ACC112 (cell line): ENCODE results near the gene LRRC74B.
"Not testable (repeated sequence)": the region's sequence is repeated elsewhere in the genome, so short reads cannot be mapped to it uniquely, and the experiment has no call there.

Experiments used
- H2AFZ ChIP-seq: fragments of 200-600 bp; sonication (generic); one replicate; pipeline ENCODE4 v1.6.0; 2017; ENCODE audit warnings: antibody characterized with exemption, low read length; ENCODE audit not compliant: unreplicated experiment
- H3K27ac ChIP-seq: fragments of 200-600 bp; sonication (generic); 2 replicates; pipeline ENCODE4 v1.5.1; 2014; ENCODE audit warnings: low read depth, mild to moderate bottlenecking, antibody characterized with exemption, low read length, moderate library complexity
- H3K27me3 ChIP-seq: fragments of 200-600 bp; sonication (generic); 2 replicates; pipeline ENCODE4 v1.6.1; 2014; ENCODE audit warnings: mild to moderate bottlenecking, antibody characterized with exemption, low read length, moderate library complexity, mixed read lengths; ENCODE audit not compliant: insufficient read depth
- H3K36me3 ChIP-seq: fragments of 200-600 bp; sonication (generic); 2 replicates; pipeline ENCODE4 v1.6.1; 2016; ENCODE audit warnings: mild to moderate bottlenecking, antibody characterized with exemption, low read length, moderate library complexity, mixed read lengths; ENCODE audit not compliant: insufficient read depth
- H3K4me1 ChIP-seq: fragments of 200-600 bp; sonication (generic); one replicate; pipeline ENCODE4 v1.6.1; 2016; ENCODE audit warnings: low read length, mixed read lengths; ENCODE audit not compliant: insufficient read depth, unreplicated experiment, control insufficient read depth
- H3K4me3 ChIP-seq: fragments of 200-600 bp; sonication (generic); 2 replicates; pipeline ENCODE4 v1.5.1; 2014; ENCODE audit warnings: mild to moderate bottlenecking, low read depth, low read length
- H3K79me2 ChIP-seq: fragments of 200-600 bp; sonication (generic); one replicate; pipeline ENCODE4 v1.6.0; 2016; ENCODE audit warnings: low read length; ENCODE audit not compliant: control insufficient read depth, unreplicated experiment, insufficient read depth

Gene LRRC74B

DNA sequence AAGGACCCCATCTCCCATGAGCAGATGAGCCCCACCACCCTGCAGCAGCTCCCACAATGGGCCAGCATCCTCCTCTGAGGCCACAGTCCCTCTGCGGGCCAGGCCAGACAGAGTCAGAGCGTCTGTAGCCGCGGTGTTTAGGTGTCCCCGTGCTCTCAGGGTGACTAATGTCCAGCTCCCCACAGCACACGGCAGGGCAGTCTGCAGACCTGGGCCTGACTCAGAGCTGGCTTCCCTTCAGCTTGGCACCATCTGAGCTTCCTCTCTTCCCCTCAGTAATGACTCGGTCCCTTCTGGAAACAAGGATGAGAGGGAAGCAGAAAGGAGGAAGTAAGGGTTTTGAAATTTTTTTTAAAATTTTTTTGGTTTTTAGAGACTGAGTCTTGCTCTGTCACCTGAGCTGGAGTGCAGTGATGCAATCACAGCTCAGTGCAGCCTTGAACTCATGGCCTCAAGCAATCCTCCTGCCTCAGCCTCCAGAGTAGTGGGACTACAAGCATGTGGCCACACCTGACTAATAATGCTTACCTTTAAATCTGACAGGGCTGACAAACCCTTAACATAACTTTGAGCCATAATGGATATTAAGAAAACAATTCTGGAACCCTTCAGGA is 28.5 kb downstream of the LRRC74B start:
- H3K27me3 ChIP-seq = no peaks in the 10 kb centered on the region
- H3K4me3 ChIP-seq = no peak overlapping the region
- H3K79me2 ChIP-seq = no peaks in the 10 kb centered on the region
- H2AFZ ChIP-seq = no peak overlapping the region
- H3K36me3 ChIP-seq = no peaks in the 10 kb centered on the region
- peaks cover 10% of the 10 kb centered on the region for H3K4me1 ChIP-seq
- H3K27ac ChIP-seq = no peak overlapping the region

DNA sequence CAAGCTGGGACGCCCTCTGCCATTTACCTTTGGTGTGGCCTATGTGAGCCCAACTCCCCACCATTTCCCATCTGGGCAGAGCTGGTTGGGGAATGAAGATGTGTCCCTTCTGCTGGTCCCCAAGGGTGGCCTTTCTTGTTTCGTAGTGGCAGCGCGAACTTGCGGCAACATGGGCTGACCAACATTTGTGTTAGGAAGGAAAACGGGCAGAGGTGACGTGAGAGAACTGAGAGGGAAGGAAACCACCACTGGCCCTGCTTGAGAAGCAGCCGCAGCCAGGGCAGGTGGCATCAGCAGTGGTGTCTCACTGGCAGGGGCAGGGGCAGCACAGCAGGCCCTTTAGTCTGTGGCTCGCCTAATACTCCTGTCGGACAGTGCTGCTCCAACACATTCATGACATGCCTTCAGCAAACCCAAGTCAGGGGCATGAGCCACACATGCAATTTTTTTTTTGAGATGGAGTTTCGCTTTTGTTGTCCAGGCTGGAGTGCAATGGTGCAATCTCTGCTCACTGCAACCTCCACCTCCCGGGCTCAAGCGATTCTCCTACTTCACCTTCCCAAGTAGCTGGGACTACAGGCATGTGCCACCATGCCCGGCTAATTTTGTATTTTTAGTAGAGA is 29.9 kb downstream of the LRRC74B start:
- Histone ChIP-seq H3K4me1 (peaks cover 10% of the 10 kb centered on the region), H2AFZ (no peak overlapping the region), H3K27ac (no peak overlapping the region), H3K4me3 (no peak overlapping the region), H3K79me2 (no peaks in the 10 kb centered on the region), H3K27me3 (no peaks in the 10 kb centered on the region), H3K36me3 (no peaks in the 10 kb centered on the region)

DNA sequence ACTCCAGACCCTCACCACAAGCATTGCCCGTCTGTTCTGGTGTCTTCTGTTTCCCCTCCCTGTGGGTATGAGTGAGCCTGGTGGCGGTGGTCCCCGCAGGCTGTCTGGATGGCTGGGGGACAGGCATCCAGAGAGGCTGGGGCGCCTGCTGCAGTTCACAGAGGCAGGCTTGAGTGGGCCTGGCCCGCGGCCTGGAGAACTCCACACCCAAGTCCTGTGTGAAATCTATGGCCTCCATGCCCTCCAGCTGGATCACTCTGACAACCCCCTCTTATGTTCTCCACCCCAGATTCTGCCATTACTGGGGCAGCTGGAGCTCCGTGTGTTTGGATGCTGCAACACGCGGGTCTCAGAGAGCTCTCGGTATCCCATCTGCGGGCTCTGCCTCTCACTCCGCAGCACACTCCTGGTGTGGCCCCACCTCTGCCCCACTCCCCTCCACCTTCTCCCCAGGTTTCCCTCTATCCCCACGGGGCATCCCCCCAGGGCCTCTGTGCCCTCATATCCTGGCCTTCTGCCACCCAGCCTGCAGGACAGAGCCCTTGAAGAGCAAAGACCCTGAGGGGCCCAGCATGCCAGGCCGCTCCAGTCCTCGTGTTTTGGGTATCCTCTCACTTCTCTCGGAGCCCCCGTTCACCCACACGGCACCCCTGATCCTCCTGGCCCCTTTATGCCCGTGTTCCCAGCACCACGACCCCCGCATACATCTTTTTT is 31.3 kb downstream of the LRRC74B start:
- H2AFZ ChIP-seq = no peak overlapping the region
- no peaks in the 10 kb centered on the region for H3K27me3 ChIP-seq
- H3K36me3 ChIP-seq = no peaks in the 10 kb centered on the region
- H3K79me2 ChIP-seq = no peaks in the 10 kb centered on the region
- peaks cover 10% of the 10 kb centered on the region for H3K4me1 ChIP-seq
- H3K4me3 ChIP-seq = no peak overlapping the region
- no peak overlapping the region for H3K27ac ChIP-seq

DNA sequence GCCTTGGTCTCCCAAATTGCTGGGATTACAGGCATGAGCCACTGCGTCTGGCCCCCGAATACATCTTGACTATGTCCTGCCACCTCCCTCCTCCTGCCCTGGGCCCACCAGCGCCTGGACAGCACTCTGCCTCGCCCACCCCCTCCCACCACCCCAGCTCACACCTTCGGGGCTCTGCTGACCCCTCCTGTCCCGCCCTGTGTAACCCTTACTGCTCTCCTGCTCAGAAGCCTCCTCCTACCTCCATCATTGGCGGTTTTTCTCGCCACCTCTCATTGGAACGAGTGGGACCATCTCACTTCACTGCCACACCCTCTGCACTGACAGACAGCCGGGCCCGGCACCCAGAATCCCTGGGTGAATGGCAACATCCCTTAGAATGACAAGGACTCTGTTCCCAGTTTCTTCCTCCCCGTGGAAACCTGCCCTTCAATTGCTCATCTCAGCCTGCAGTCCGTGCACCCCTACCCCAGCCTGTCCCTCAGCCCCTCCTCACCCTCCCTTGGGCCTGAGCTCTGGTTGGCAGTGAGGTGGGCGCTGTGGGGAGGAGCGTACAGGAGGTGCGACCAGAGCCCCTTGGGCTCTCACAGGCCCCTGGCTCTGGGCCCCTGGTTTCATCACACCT is 32.2 kb downstream of the LRRC74B start:
- Histone ChIP-seq H3K4me3 (no peak overlapping the region), H3K27ac (no peak overlapping the region), H3K79me2 (no peaks in the 10 kb centered on the region), H3K4me1 (peaks cover 10% of the 10 kb centered on the region), H3K27me3 (no peaks in the 10 kb centered on the region), H2AFZ (no peak overlapping the region), H3K36me3 (no peaks in the 10 kb centered on the region)

DNA sequence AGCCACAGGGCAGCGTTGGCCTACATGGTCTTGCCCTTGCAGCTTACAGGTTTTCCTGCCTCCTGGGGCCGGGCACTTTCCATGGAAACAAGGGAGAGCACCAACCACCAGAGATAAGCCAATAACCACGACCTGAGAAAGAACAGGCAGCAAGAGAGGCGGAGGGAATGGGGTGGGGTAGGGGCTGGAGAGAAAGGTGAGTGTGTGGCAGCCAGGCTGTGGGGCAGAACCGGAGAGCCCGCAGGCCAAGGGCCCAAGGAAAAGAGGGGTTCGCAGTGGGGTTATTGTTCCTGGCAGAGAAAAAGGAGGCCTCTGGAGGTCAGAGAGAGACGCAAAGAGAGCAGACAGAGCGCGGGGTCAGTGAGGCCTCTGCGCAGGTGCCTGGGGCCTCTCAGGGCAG is 33.2 kb downstream of the LRRC74B start:
- Histone ChIP-seq H3K4me1 (peaks cover 7% of the 10 kb centered on the region), H3K4me3 (no peak overlapping the region), H3K79me2 (no peaks in the 10 kb centered on the region), H3K27me3 (no peaks in the 10 kb centered on the region), H2AFZ (no peak overlapping the region), H3K36me3 (no peaks in the 10 kb centered on the region), H3K27ac (no peak overlapping the region)

DNA sequence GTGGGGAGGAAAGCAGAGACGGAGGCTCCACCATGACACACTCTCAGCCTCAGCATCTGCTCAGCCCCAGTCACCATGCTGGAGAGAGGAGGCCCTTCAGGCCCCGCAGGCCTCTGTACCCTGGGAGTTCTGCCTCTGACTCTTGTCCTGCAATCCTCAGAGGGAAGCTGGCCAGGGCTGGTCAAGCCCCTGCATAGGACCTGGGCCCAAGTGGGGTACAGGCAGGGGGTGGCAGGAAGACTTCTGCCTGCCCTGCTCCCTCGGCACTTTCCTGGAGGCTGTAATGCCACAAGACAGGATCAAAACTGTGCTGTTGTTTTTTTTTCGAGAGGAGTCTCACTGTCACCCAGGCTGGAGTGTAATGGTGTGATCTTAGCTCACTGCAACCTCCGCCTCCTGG is 33.7 kb downstream of the LRRC74B start:
- Histone ChIP-seq H3K4me3 (no peak overlapping the region), H2AFZ (no peak overlapping the region), H3K27ac (no peak overlapping the region), H3K36me3 (no peaks in the 10 kb centered on the region), H3K27me3 (no peaks in the 10 kb centered on the region), H3K79me2 (no peaks in the 10 kb centered on the region), H3K4me1 (peaks cover 1% of the 10 kb centered on the region)

DNA sequence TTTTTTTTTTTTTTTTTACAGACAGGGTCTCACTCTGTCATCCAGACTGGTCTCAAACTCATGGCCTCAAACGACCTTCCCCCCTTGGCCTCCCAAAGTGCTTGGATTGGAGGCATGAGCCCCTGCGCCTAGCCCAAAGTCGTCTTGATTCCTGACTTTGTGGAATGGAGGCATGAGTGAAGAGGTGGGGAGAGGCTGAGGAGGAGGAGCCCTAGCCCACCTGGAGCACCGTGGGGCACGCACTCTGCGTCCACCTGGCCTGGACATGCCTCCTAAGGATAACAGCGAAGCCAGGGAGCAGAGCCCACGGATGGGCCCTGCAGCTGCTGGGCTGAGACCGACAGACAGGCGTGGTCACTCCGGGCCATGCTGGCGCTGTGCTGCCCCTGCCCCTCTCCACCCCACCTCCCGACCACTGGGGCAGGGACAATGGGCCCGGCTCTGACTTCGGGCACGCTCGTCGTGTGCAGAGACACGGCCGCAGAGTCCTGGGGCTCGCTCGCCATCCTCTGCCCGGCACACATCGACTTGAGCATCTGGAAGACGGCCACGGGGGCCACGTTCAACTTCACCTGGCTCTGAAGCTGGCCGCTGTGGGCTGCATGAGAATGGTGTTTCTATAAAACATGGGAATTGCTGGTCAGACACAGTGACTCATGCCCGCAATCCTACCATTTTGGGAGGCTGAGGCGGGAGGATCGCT is 34.8 kb downstream of the LRRC74B start:
- Histone ChIP-seq H2AFZ (no peak overlapping the region), H3K27me3 (no peaks in the 10 kb centered on the region), H3K4me1 (no peaks in the 10 kb centered on the region), H3K4me3 (no peak overlapping the region), H3K27ac (no peak overlapping the region), H3K79me2 (no peaks in the 10 kb centered on the region), H3K36me3 (no peaks in the 10 kb centered on the region)

DNA sequence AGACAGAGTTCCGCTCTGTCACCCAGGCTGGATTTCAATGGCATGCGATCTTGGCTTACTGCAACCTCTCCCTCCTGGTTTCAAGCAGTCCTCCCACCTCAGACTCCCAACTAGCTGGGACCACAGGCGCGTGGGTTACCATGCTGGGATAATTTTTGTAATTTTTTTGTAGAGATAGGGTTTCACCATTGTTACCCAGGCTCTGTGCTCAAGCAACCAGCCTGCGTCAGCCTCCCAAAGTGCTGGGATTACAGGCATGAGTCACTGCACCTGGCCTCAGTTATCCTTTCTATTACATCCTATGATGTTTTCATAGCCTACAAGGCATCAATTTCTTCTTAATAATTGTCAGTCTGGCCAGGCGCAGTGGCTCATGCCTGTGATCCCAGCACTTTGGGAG is 36.5 kb downstream of the LRRC74B start:
- Histone ChIP-seq H2AFZ (no peak overlapping the region), H3K27ac (no peak overlapping the region), H3K36me3 (no peaks in the 10 kb centered on the region), H3K4me3 (no peak overlapping the region), H3K27me3 (no peaks in the 10 kb centered on the region), H3K4me1 (no peaks in the 10 kb centered on the region), H3K79me2 (no peaks in the 10 kb centered on the region)

DNA sequence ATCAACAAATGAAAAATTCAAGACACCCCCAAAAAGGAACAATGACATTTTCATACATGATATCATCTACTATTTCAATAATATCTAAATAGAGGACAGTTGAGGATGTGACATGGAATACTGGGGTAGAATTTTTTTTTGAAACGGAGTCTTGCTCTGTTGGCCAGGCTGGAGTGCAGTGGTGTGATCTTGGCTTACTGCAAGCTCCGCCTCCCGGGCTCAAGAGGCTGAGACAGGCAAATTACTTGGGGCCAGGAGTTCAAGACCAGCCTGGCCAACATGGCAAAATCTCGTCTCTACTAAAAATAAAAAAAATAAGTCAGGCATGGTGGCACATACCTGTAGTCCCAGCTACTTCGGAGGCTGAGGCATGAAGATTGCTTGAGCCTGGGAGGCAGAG is 41.4 kb downstream of the LRRC74B start:
- H3K79me2 ChIP-seq = no peaks in the 10 kb centered on the region
- H3K27me3 ChIP-seq = no peaks in the 10 kb centered on the region
- H2AFZ ChIP-seq = no peak overlapping the region
- H3K27ac ChIP-seq = no peak overlapping the region
- no peaks in the 10 kb centered on the region for H3K36me3 ChIP-seq
- H3K4me3 ChIP-seq = no peak overlapping the region
- H3K4me1 ChIP-seq = no peaks in the 10 kb centered on the region

DNA sequence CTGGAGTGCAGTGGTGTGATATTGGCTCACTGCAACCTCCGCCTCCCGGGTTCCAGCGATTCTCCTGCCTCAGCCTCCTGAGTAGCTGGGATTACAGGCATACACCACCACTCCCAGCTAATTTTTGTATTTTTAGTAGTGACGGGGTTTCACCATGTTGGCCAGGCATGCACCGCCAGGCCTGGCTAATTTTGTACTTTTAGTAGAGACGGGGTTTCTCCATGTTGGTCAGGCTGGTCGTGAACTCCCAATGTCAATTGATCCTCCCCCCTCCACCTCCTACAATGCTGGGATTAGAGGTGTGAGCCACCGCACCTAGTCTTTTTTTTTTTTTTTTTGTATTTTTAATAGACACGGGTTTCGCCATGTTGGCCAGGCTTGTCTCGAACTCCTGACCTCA is 42.2 kb downstream of the LRRC74B start:
- H3K4me1 ChIP-seq, H3K27me3 ChIP-seq, H2AFZ ChIP-seq, H3K4me3 ChIP-seq, H3K36me3 ChIP-seq, H3K27ac ChIP-seq, H3K79me2 ChIP-seq: not testable (repeated sequence)
